Testis (tissue), 3 donors: ENCODE data around the gene FHAD1. TPM values are rescaled to one million over a fixed set of nuclear protein-coding genes. Genes with fewer than 3 reads are reported as not detected.

Experiments used
- DNase-seq: peaks from one replicate; pipeline ENCODE4 v3.0.0-alpha.2; 2019
- H3K27ac ChIP-seq, 2 donors: fragments of 200-600 bp; sonication (generic); one replicate each; pipeline ENCODE4 v1.5.1; 2019
- H3K27me3 ChIP-seq: fragments of 200-600 bp; sonication (generic); one replicate; pipeline ENCODE4 v1.5.1; 2019
- H3K36me3 ChIP-seq: fragments of 200-600 bp; sonication (generic); one replicate; pipeline ENCODE4 v1.5.1; 2017; ENCODE audit warnings: low read depth; ENCODE audit errors: missing control alignments
- H3K4me1 ChIP-seq: fragments of 200-600 bp; sonication (generic); one replicate; pipeline ENCODE4 v1.5.1; 2019
- H3K4me3 ChIP-seq, 2 donors: fragments of 200-600 bp; sonication (generic); one replicate each; pipeline ENCODE4 v1.5.1; 2017 to 2019
- H3K9me3 ChIP-seq: fragments of 200-600 bp; sonication (generic); one replicate; pipeline ENCODE4 v1.5.1; 2017
- CTCF ChIP-seq, 3 experiments: fragments of 450-650 bp in 2 of 3; fragments of 200-600 bp in 1 of 3; sonication (generic) in 1 of 3; IDR thresholded peaks; one replicate each; pipeline ENCODE4 v1.5.1; 2016 to 2019; ENCODE audit warnings: antibody characterized with exemption in 3 of 3, mild to moderate bottlenecking in 2 of 3, moderate library complexity in 1 of 3
- POLR2A ChIP-seq: fragments of 450-650 bp; IDR thresholded peaks from one replicate; pipeline ENCODE4 v1.6.1; 2017; ENCODE audit warnings: antibody characterized with exemption, mild to moderate bottlenecking, moderate library complexity
- WGBS, 2 donors: methylation state at CpG; one replicate each; pipeline ENCODE4 v1.1.5; 2018; 5-methylcytosine and 5-hydroxymethylcytosine counted together
- intact Hi-C: fragments of 100-400 bp; cut with DNase I; formaldehyde crosslinking; loops from one replicate; pipeline ENCODE4 v1.15.1; 2023; ENCODE audit warnings: low total_unique reads
- polyA plus RNA-seq: library from polyadenylated mRNA; stranded (reverse); fragments of 350-450 nt; fragmentation: Illumina TruSeq; extraction: RNeasy Lipid Tissue Mini Kit (QIAGEN cat#74804); gene quantifications from one replicate; pipeline ENCODE4 v1.2.3, GENCODE V29; 2014; ENCODE audit warnings: low read depth, low replicate concordance; ENCODE audit not compliant: insufficient read depth
- total RNA-seq, 2 donors: library from RNA; depleted of rRNA; stranded (reverse); fragments of >200 nt; gene quantifications; one replicate each; pipeline ENCODE4 v1.2.3, GENCODE V29; 2016

Gene FHAD1
- total and polyA plus RNA-seq, 3 donors from 2014 or later: 22.0 to 73.3 (median 59.0) TPM

DNA sequence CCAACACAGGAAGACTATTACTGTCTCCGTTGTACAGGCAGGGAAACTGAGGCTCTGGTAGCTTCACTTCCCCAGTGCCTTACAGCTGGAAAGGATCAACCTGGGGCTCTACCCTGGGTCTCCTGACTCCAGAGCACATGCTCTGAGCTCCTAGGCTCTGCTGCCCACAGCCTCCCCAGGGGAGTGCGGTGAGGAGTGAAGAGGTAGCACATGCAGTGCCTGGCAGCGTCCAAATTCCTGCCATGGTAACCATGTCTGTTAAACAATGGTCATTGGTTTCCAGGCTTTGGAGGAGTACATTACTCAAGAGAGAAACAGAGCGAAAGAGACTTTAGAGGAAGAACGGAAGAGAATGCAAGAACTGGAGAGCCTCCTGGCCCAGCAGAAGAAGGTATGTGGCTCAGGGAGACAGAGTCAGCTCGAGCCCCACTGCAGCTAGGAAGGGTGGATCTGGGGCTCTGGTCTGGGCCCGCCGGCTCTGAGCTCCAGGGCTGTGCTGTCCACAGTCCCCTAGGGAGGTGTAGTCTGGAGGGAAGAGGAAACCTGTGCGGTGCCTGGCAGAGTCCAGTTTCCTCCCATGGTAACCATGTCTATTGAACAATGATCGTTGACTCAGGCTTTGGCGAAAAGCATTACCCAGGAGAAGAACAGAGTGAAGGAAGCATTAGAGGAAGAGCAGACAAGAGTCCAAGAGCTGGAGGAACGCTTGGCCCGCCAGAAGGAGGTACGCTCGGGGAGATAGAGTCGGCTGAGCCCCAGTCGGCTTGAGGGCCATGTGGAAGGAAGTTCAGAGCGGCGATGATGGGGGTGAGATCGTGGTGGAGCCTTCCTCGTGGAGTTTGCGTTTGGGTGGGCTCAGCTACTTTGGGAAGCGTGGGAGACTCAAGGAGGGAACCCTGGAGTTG lies 98.0 kb downstream of the FHAD1 start:
- Histone ChIP-seq H3K4me3 (no peak overlapping the region), H3K27me3 (no peaks in the 10 kb centered on the region), H3K27ac (no peak overlapping the region), H3K4me1 (peaks cover 4% of the 10 kb centered on the region), H3K36me3 (no peaks in the 10 kb centered on the region), H3K9me3 (no peaks in the 10 kb centered on the region)
- 92% methylated on average over 23 of the region's 23 CpGs for WGBS, 2 donors
- intact Hi-C loops: no loop called here
- no peak for TF ChIP-seq POLR2A
- no peak for DNase-seq

- Histone ChIP-seq H3K4me1 (peaks cover 4% of the 10 kb centered on the region), H3K27me3 (no peaks in the 10 kb centered on the region), H3K4me3 (no peak overlapping the region), H3K9me3 (no peaks in the 10 kb centered on the region), H3K27ac (no peak overlapping the region), H3K36me3 (no peaks in the 10 kb centered on the region)
- intact Hi-C loops: no loop called here
- 87 to 92% methylated on average over 17 of the region's 17 CpGs for WGBS, 2 donors
- DNase-seq: peak; percentile 44
- no peak for TF ChIP-seq CTCF (IDR thresholded peaks at IDR 0.05)
- no peak for TF ChIP-seq POLR2A
These were observed 98.8 kb downstream of the FHAD1 start for GRCh38 chr1:15345705-15346345.

- 88 to 93% methylated on average over 14 of the region's 14 CpGs for WGBS, 2 donors
- no peak for TF ChIP-seq POLR2A
- TF ChIP-seq CTCF (IDR thresholded peaks at IDR 0.05): no peak
- Histone ChIP-seq H3K27me3 (no peaks in the 10 kb centered on the region), H3K9me3 (no peaks in the 10 kb centered on the region), H3K36me3 (no peaks in the 10 kb centered on the region), H3K4me3 (no peak overlapping the region), H3K4me1 (peaks cover 9% of the 10 kb centered on the region), H3K27ac (no peak overlapping the region)
- intact Hi-C loops: no loop called here
- no peak for DNase-seq
These were observed 99.5 kb downstream of the FHAD1 start for GRCh38 chr1:15346346-15347030.

DNA sequence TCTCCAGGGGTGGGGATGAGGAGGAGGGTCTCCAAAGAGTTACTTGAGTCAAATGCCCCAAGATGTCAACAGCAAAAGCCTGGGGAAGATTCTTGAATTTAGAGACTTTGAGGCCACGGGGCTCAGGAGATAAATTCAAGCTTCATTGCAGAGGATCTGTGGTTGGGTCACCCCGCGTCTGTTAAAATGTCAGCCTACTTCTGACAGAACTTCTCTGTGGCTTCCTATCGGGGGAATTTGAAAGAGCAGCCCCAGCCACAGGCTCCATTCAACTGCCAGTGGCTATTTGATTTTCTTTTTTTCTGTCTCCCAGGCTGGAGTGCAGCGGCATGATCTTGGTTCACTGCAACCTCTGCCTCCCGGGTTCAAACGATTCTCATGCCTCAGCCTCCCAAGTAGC lies 100.2 kb downstream of the FHAD1 start:
- Histone ChIP-seq H3K36me3 (no peaks in the 10 kb centered on the region), H3K4me1 (peaks cover 15% of the 10 kb centered on the region), H3K27ac (no peak overlapping the region), H3K9me3 (no peaks in the 10 kb centered on the region), H3K27me3 (no peaks in the 10 kb centered on the region), H3K4me3 (no peak overlapping the region)
- 93% methylated on average over 7 of the region's 7 CpGs for WGBS, 2 donors
- intact Hi-C loops: no loop called here
- DNase-seq: no peak
- TF ChIP-seq POLR2A: no peak
- TF ChIP-seq CTCF (IDR thresholded peaks at IDR 0.05): no peak

DNA sequence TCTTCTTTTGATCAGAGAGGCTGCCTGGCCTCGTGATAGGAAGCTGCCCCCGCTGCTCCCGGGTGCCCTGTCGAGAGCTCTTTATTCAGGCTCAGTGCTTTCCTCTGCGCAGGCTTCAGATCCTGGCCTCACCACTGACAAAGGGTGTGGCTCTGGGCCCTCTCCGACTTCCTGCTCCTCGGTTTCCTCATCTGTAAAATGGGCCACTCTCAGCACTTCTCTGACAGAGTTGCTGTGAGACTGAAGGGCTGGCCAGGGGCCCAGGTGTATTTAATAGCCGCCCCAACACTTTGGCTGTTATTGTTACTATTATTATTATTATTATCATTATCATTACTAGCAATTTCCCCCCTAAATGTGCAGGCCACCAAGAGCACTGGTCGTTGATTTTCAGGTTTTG lies 101.6 kb downstream of the FHAD1 start:
- WGBS, 2 donors: 94 to 95% methylated on average over 9 of the region's 9 CpGs
- intact Hi-C loops: no loop called here
- no peak for DNase-seq

More for the DNA sequence above, 101.6 kb downstream of the FHAD1 start:
- Histone ChIP-seq H3K4me3 (no peak overlapping the region), H3K27ac (no peak overlapping the region), H3K27me3 (no peaks in the 10 kb centered on the region), H3K4me1 (peaks cover 18% of the 10 kb centered on the region), H3K9me3 (no peaks in the 10 kb centered on the region), H3K36me3 (no peaks in the 10 kb centered on the region)
- TF ChIP-seq POLR2A: no peak
- no peak for TF ChIP-seq CTCF (IDR thresholded peaks at IDR 0.05)
